ENCODE measurements around the gene HSD11B1. TPM values are rescaled to one million over a fixed set of nuclear protein-coding genes. Genes with fewer than 3 reads are reported as not detected.

The HSD11B1 gene
- total RNA-seq, 1 donor from 2014 or later = 1.6 TPM

GRCh38 chr1:209756615-209757445, 52.2 kb downstream of the HSD11B1 start:
- DNase-seq = no peak

GRCh38 chr1:209758400-209758799, 53.8 kb downstream of the HSD11B1 start:
- no peak for DNase-seq

- no peak for DNase-seq
Measured at GRCh38 chr1:209759829-209760359, 55.2 kb downstream of the HSD11B1 start.

- no peak for DNase-seq
Measured at GRCh38 chr1:209761011-209761635, 56.5 kb downstream of the HSD11B1 start.

GRCh38 chr1:209766051-209766450, 61.4 kb downstream of the HSD11B1 start:
- DNase-seq = no peak

GRCh38 chr1:209767096-209767495, 62.5 kb downstream of the HSD11B1 start:
- no peak for DNase-seq

GRCh38 chr1:209767706-209768105, 63.1 kb downstream of the HSD11B1 start:
- no peak for DNase-seq

GRCh38 chr1:209768354-209768774, 63.7 kb downstream of the HSD11B1 start:
- DNase-seq = no peak

GRCh38 chr1:209769171-209769904, 64.7 kb downstream of the HSD11B1 start:
- peak; percentile 21 for DNase-seq

GRCh38 chr1:209769971-209770370, 65.3 kb downstream of the HSD11B1 start:
- DNase-seq = no peak

- DNase-seq = no peak
Measured at GRCh38 chr1:209770636-209771415, 66.2 kb downstream of the HSD11B1 start.

GRCh38 chr1:209772126-209772525, 67.5 kb downstream of the HSD11B1 start:
- DNase-seq = no peak

GRCh38 chr1:209774592-209774991, 69.9 kb downstream of the HSD11B1 start:
- DNase-seq = no peak

GRCh38 chr1:209775678-209776077, 71.0 kb downstream of the HSD11B1 start:
- no peak for DNase-seq

- no peak for DNase-seq
Measured at GRCh38 chr1:209777587-209777986, 72.9 kb downstream of the HSD11B1 start.

- no peak for DNase-seq
Measured at GRCh38 chr1:209778102-209778501, 73.5 kb downstream of the HSD11B1 start.

- DNase-seq = no peak
Measured at GRCh38 chr1:209780268-209780667, 75.6 kb downstream of the HSD11B1 start.

GRCh38 chr1:209783386-209783785, 78.7 kb downstream of the HSD11B1 start:
- DNase-seq = no peak

All from skin of body (tissue), 2 donors.